Measurements from ENCODE around the gene MLYCD. TPM values are rescaled to one million over a fixed set of nuclear protein-coding genes. Genes with fewer than 3 reads are reported as not detected.
A peak's percentile ranks its signal among the peaks of the same experiment; 100 is the strongest.
"Not testable (repeated sequence)": the region's sequence is repeated elsewhere in the genome, so short reads cannot be mapped to it uniquely, and the experiment has no call there.

Gene MLYCD
- total RNA-seq, 1 donor from 2014 or later: 5.3 TPM

DNA sequence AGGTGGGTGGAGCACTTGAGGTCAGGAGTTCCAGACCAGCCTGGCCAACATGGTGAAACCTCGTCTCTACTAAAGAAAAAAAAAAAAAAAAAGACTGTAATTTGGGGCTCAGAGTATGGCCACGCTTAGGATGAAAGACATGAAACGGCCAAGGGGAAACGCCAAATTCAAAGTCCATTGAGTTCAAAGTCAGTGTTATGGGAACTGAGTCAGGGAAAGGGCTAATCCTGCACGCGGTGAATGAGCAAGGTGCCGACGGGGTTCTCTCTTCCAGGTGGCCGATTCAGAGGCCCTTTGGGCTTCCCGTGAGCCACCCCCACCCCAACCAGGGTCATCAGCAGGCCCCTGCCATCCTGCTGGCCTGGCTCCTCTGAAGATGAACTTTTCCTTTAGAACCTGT is 46.7 kb downstream of the MLYCD start:
- no peak for DNase-seq
- no peak overlapping the region for H3K27ac Mint-ChIP-seq
- no peaks in the 10 kb centered on the region for H3K9me3 Mint-ChIP-seq
- no peaks in the 10 kb centered on the region for H3K27me3 Mint-ChIP-seq
- H3K36me3 Mint-ChIP-seq (ENCODE audit: low read depth): no peaks in the 10 kb centered on the region
- H3K4me1 Mint-ChIP-seq: no peaks in the 10 kb centered on the region
- intact Hi-C loops (cut with micrococcal nuclease): no loop called here
- no peak overlapping the region for H3K4me3 Mint-ChIP-seq

DNA sequence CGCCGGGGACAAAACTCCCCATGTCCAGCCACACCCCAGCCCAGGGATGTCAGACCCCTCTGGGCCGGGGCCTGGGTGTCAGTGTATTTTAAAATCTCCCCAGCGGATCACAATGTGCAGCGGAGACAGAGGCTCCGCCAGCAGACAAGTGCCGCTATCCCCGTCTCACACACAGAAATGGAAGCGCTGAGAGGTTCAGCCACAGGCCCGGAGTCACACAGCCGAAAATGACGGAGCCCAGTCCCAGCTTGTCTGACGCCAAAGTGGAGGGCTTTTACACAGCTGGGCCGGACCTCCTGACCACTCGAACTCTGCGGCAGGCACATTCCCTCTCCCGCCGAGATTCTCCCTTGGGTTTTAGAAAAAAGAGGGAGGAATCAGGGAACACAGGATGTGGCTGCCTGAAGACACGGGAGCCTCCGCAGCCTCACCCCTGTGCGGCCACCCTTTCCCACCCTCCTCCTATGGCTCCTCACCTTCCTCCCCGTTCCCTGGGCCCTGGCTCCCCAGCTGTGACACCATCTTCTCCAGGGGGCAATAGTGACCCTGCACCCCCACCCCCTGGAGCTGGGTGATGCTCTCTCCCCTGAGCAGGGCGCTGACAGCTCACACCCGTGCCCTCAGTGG is 47.4 kb downstream of the MLYCD start:
- no peaks in the 10 kb centered on the region for H3K27me3 Mint-ChIP-seq

DNA sequence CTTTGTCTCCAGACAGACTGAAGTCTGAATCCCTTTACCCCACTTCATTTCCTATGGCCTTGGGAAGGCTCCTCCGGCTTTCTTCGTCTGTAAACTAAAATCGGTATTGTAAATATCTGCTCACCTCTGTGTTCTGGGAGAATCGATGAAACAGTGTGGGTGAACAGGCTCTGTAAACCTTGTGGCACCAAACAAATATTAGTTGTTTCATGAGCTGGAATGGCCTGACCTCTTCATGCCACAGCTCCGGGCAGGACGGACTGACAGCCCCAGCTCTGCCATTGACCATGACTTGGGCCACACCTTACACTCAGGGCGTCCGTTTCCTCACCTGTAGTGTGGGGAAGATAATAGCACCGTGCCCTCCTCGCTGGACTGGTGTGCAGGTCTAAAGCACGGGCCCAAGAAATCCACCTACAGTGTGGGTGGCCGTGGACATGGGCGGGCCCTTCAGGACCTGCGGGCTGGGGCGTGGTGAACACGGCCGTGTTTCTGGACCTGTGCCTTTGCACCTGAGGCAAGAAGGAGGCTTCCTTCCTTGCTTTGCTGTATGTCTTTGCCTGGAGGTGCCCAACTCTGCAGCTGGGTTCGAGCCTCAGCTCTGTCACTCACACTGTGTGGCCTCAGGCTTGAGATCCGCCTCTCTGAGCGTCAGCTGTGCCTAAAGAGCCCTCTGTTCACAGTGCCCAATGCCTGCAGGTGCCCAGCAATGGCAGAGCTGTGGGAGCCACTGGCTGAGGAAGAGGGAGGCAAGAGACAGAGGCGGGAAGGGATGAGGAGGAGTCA is 48.1 kb downstream of the MLYCD start:
- no peaks in the 10 kb centered on the region for H3K9me3 Mint-ChIP-seq
- no peaks in the 10 kb centered on the region for H3K36me3 Mint-ChIP-seq (ENCODE audit: low read depth)
- no peaks in the 10 kb centered on the region for H3K27me3 Mint-ChIP-seq
- H3K4me1 Mint-ChIP-seq: no peaks in the 10 kb centered on the region
- H3K4me3 Mint-ChIP-seq: no peak overlapping the region
- intact Hi-C loops (cut with micrococcal nuclease): no loop called here
- no peak for DNase-seq
- no peak overlapping the region for H3K27ac Mint-ChIP-seq

More for the DNA sequence above, 47.4 kb downstream of the MLYCD start:
- H3K4me1 Mint-ChIP-seq: no peaks in the 10 kb centered on the region
- H3K27ac Mint-ChIP-seq: no peak overlapping the region
- H3K36me3 Mint-ChIP-seq (ENCODE audit: low read depth): no peaks in the 10 kb centered on the region
- no peak overlapping the region for H3K4me3 Mint-ChIP-seq
- intact Hi-C loops (cut with micrococcal nuclease): no loop called here
- DNase-seq: no peak
- no peaks in the 10 kb centered on the region for H3K9me3 Mint-ChIP-seq

DNA sequence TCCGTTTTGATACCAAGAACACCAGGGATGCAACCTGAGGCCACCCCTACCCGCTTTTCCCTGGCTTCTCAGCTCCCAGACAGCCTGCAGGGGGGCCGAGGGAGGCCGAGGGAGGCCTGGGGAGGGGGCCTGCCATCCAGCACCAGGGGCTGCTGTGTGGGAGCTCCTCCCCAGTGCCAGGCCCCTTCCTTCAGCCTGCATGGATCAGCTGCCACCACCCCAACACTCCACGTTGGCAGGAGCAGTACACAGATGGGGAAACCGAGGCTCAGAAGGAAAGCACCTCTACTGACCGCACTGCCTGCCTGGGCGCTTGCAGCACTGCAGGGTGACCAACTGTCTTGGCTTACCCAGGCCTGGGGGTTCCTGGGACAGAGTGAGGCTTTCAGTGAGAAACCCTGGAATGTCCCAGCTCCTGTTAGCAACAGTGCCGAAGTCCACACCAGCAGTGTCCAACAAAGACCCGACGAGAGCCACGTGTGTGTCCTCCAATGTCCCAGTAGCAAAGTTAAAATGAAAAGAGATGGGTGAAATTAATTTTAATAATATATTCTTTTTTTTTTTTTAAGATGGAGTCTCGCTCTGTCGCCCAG is 48.8 kb downstream of the MLYCD start:
- H3K36me3 Mint-ChIP-seq (ENCODE audit: low read depth): no peaks in the 10 kb centered on the region
- H3K9me3 Mint-ChIP-seq: no peaks in the 10 kb centered on the region
- H3K27me3 Mint-ChIP-seq: no peaks in the 10 kb centered on the region
- peaks cover 4% of the 10 kb centered on the region for H3K4me1 Mint-ChIP-seq
- no peak overlapping the region for H3K4me3 Mint-ChIP-seq
- intact Hi-C loops (cut with micrococcal nuclease): no loop called here
- H3K27ac Mint-ChIP-seq: no peak overlapping the region
- no peak for DNase-seq

DNA sequence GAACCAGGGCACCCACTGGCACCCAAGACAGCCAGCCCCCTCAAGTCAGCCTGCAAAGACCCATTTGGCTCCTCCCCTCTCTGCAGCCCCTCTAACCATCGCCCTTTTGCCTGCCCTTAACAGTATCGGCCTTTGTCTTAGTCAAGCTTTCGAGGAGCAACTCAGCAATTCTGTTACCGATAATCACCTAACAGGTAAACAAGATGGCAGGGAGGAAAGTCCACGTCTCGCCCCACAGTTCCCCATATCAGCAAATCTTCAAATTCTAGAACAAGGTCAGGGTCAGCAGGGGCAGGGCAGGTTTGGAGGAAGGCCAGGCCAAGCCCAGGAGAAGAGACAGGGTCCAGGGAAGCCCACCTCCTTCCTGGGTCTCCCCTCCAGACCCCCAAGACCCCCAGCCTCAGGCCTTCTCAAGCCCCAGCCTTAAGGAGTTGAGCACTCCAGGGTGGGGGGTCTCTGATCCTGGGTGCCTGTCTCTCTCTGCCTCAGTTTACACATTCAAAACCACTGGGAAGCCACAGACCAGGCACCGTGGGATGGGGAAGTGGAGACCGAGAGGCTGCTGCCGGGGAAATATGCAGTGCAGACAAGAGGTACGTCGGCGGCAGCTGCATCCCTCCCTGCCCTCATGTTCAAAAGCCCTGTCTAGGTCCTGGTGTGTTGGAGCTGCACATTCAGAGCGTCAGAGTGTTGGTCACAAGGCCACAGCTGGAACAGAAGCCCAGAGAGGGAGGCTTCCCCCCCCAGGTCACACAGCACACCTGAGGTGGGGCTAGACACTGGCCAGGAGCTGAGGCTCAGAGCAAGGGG is 50.2 kb downstream of the MLYCD start:
- Mint-ChIP-seq H3K27me3 (peaks cover 3% of the 10 kb centered on the region), H3K27ac (no peak overlapping the region), H3K4me1 (peaks cover 9% of the 10 kb centered on the region), H3K4me3 (no peak overlapping the region), H3K9me3 (no peaks in the 10 kb centered on the region), H3K36me3 (ENCODE audit: low read depth) (no peaks in the 10 kb centered on the region)
- intact Hi-C loops (cut with micrococcal nuclease): no loop called here
- DNase-seq: no peak

DNA sequence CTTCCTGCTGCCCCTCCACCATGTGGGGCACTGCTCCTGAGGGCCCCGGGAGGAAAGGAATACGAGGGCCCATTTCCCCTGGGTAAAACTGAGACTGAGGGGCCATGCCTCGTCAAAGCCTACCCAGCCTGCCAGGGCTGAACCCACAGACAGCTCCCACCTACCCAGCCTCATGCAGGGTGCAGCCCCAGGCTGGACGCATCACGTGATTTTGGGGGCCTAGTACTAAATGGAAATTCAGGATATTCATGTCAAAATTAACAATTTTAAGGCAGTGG is 50.7 kb downstream of the MLYCD start:
- Mint-ChIP-seq H3K36me3 (ENCODE audit: low read depth) (no peaks in the 10 kb centered on the region), H3K27ac (no peak overlapping the region), H3K9me3 (no peaks in the 10 kb centered on the region), H3K27me3 (peaks cover 8% of the 10 kb centered on the region), H3K4me1 (peaks cover 14% of the 10 kb centered on the region), H3K4me3 (no peak overlapping the region)
- no peak for DNase-seq
- intact Hi-C loops (cut with micrococcal nuclease): loop anchor here (5.0 to 10.0 kb wide), 2 partner anchors 238 to 555 kb away; partner anchors contain the start of genes MEAK7 and TAF1C

- not testable (repeated sequence) for H3K27me3 Mint-ChIP-seq; H3K27ac Mint-ChIP-seq; H3K36me3 Mint-ChIP-seq (ENCODE audit: low read depth); H3K4me3 Mint-ChIP-seq; DNase-seq; H3K9me3 Mint-ChIP-seq
- peaks cover 14% of the 10 kb centered on the region for H3K4me1 Mint-ChIP-seq
- intact Hi-C loops (cut with micrococcal nuclease): loop anchor here (5.0 to 10.0 kb wide), 2 partner anchors 236 to 554 kb away; partner anchors contain the start of genes MEAK7 and TAF1C
These were observed 52.0 kb downstream of the MLYCD start for GRCh38 chr16:83950862-83951399.

- Mint-ChIP-seq H3K27ac (no peak overlapping the region), H3K36me3 (ENCODE audit: low read depth) (no peaks in the 10 kb centered on the region), H3K27me3 (peaks cover 8% of the 10 kb centered on the region), H3K4me3 (no peak overlapping the region), H3K9me3 (no peaks in the 10 kb centered on the region), H3K4me1 (peaks cover 14% of the 10 kb centered on the region)
- intact Hi-C loops (cut with micrococcal nuclease): loop anchor here (5.0 to 10.0 kb wide), 2 partner anchors 236 to 553 kb away; partner anchors contain the start of genes MEAK7 and TAF1C
- DNase-seq: no peak
These were observed 52.6 kb downstream of the MLYCD start for GRCh38 chr16:83951544-83951943.

DNA sequence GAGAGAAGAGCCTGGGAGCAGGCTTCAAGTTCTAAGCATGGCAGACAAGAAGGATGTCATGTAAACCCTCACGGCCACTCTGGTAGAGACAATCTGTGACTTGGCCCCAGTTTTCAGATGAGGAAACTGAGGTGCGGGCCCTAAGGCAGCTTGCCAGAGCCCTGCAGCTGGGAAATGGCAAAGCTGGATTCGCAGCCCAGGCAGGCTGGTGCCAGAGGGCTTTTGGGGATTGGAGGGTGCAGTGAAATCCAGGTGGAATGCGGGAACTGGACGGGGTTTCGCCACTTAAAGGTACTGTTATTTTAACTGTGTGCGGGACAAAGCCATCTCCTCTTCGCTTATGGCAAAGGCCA is 53.6 kb downstream of the MLYCD start:
- DNase-seq: no peak

DNA sequence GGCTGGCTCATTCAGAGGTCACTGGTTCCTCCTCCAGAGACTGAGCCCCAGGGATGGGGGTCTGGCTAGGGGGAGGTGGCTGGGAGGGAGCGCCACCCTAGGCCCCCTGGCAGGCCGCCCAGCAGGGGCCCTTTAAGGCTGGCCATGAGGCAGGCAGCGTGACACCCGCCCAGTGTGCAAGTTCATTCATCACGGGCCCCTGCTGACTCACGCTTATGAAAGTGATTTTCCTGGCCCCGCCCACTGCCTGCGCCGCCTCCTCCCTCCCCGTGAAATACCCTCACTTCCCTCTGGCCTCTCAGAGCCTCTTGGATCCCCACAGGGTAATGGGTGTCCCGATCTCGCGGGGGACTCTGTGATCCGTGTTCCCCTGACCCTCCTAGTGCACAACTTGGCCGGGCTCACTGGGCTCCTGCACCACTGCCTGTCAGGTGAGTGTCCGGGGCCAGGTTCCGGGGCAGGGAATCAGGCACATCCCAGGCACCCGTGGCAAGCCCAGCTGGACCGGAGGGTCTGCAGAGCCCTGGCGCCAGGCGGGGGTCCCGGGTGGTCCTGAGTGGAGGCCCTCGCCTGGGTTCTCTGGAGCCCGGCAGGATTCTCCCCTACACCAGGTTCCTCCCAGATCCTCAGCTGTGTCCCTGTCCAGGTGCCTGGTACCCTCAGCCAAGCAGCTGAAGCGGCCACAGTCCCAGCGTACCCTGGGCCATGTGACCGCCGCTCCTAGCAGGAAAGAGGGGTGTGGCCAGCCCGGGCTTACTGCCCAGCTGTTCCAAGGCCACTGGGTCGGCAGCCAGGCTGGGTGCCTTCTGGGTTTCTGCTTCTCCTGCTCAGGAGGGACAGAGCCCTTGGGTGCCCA is 54.3 kb downstream of the MLYCD start, which contains the start of gene OSGIN1:
Gene OSGIN1, plus strand, starts transcription at position 301 of the 856 bp plus-strand sequence. CDS start 4,432 bp downstream, outside the sequence.
- H3K9me3 Mint-ChIP-seq: no peaks in the 10 kb centered on the region
- peaks cover 8% of the 10 kb centered on the region for H3K27me3 Mint-ChIP-seq
- peak; percentile 91 for DNase-seq
- H3K4me3 Mint-ChIP-seq: peak within 1 kb of the TSS; percentile 82
- no peaks in the 10 kb centered on the region for H3K36me3 Mint-ChIP-seq (ENCODE audit: low read depth)
- peaks cover 14% of the 10 kb centered on the region for H3K4me1 Mint-ChIP-seq
- peak within 1 kb of the TSS; percentile 72 for H3K27ac Mint-ChIP-seq
- intact Hi-C loops (cut with micrococcal nuclease): loop anchor here (1.0 to 10.0 kb wide), 5 partner anchors 54 to 552 kb away; partner anchors contain the start of genes MBTPS1, MEAK7, MLYCD and TAF1C

More for the DNA sequence above, 53.6 kb downstream of the MLYCD start:
- Mint-ChIP-seq H3K27ac (peak overlapping the region; percentile 66), H3K27me3 (peaks cover 8% of the 10 kb centered on the region), H3K4me3 (peak overlapping the region; percentile 82), H3K9me3 (no peaks in the 10 kb centered on the region), H3K36me3 (ENCODE audit: low read depth) (no peaks in the 10 kb centered on the region), H3K4me1 (peaks cover 14% of the 10 kb centered on the region)
- intact Hi-C loops (cut with micrococcal nuclease): loop anchor here (2.0 to 10.0 kb wide), 3 partner anchors 126 to 552 kb away; partner anchors contain the start of genes MEAK7 and TAF1C

GRCh38 chr16:83953796-83954576 is 55.1 kb downstream of the MLYCD start:
- intact Hi-C loops (cut with micrococcal nuclease): loop anchor here (1.0 to 10.0 kb wide), 5 partner anchors 55 to 551 kb away; partner anchors contain the start of genes MBTPS1, MEAK7, MLYCD and TAF1C
- Mint-ChIP-seq H3K9me3 (no peaks in the 10 kb centered on the region), H3K4me1 (peaks cover 14% of the 10 kb centered on the region), H3K4me3 (peak overlapping the region; percentile 82), H3K36me3 (ENCODE audit: low read depth) (no peaks in the 10 kb centered on the region), H3K27me3 (peaks cover 8% of the 10 kb centered on the region), H3K27ac (peak overlapping the region; percentile 72)
- DNase-seq: peak; percentile 75

- no peaks in the 10 kb centered on the region for H3K36me3 Mint-ChIP-seq (ENCODE audit: low read depth)
- H3K4me1 Mint-ChIP-seq: peaks cover 14% of the 10 kb centered on the region
- no peak overlapping the region for H3K4me3 Mint-ChIP-seq
These were observed 55.7 kb downstream of the MLYCD start for GRCh38 chr16:83954577-83955016.

More at GRCh38 chr16:83954577-83955016, 55.7 kb downstream of the MLYCD start:
- Mint-ChIP-seq H3K27ac (no peak overlapping the region), H3K27me3 (peaks cover 8% of the 10 kb centered on the region), H3K9me3 (no peaks in the 10 kb centered on the region)
- intact Hi-C loops (cut with micrococcal nuclease): loop anchor here (5.0 to 10.0 kb wide), 2 partner anchors 233 to 550 kb away; partner anchors contain the start of genes MEAK7 and TAF1C
- no peak for DNase-seq
